EL (cell line): ENCODE results near the gene AXDND1.
A peak's percentile ranks its signal among the peaks of the same experiment; 100 is the strongest.
"Not testable (repeated sequence)": the region's sequence is repeated elsewhere in the genome, so short reads cannot be mapped to it uniquely, and the experiment has no call there.

Source experiments
- DNase-seq: peaks from one replicate; pipeline ENCODE4 v3.0.0-alpha.2; 2016

Gene AXDND1

GRCh38 chr1:179365342-179366092 lies at the start of gene AXDND1:
Gene AXDND1 (plus strand): TSS chr1:179365971. CDS start chr1:179366510, 539 bp downstream.
- peak; percentile 83 for DNase-seq

- DNase-seq, result no peak
Observed at GRCh38 chr1:179318491-179318890, 47.3 kb upstream of the AXDND1 start.

GRCh38 chr1:179321533-179322216 lies 44.1 kb upstream of the AXDND1 start:
- DNase-seq, result no peak

- no peak for DNase-seq
Observed at GRCh38 chr1:179322557-179322956, 43.2 kb upstream of the AXDND1 start.

GRCh38 chr1:179323436-179323835 lies 42.3 kb upstream of the AXDND1 start:
- DNase-seq, result no peak

- DNase-seq, result no peak
Observed at GRCh38 chr1:179325836-179326235, 39.9 kb upstream of the AXDND1 start.

GRCh38 chr1:179326746-179327145 lies 39.0 kb upstream of the AXDND1 start:
- DNase-seq, result no peak

- no peak for DNase-seq
Observed at GRCh38 chr1:179327196-179327595, 38.6 kb upstream of the AXDND1 start.

- DNase-seq, result no peak
Observed at GRCh38 chr1:179327679-179328078, 38.1 kb upstream of the AXDND1 start.

GRCh38 chr1:179329862-179330261 lies 35.9 kb upstream of the AXDND1 start:
- DNase-seq, result no peak

GRCh38 chr1:179334440-179334839 lies 31.3 kb upstream of the AXDND1 start:
- no peak for DNase-seq

GRCh38 chr1:179337288-179337687 lies 28.5 kb upstream of the AXDND1 start:
- no peak for DNase-seq

GRCh38 chr1:179337942-179338560 lies 27.7 kb upstream of the AXDND1 start:
- DNase-seq, result no peak

- DNase-seq, result no peak
Observed at GRCh38 chr1:179340918-179341317, 24.9 kb upstream of the AXDND1 start.

- DNase-seq, result no peak
Observed at GRCh38 chr1:179341943-179342547, 23.7 kb upstream of the AXDND1 start.

- DNase-seq, result no peak
Observed at GRCh38 chr1:179342740-179343404, 22.9 kb upstream of the AXDND1 start.

GRCh38 chr1:179351281-179351680 lies 14.5 kb upstream of the AXDND1 start:
- no peak for DNase-seq

- DNase-seq, result no peak
Observed at GRCh38 chr1:179352236-179352635, 13.5 kb upstream of the AXDND1 start.

- DNase-seq, result peak; percentile 48
Observed at GRCh38 chr1:179353546-179353945, 12.2 kb upstream of the AXDND1 start.

GRCh38 chr1:179361631-179362030 lies 4.1 kb upstream of the AXDND1 start:
- not testable (repeated sequence) for DNase-seq

- no peak for DNase-seq
Observed at GRCh38 chr1:179366093-179366800, 476 bp downstream of the AXDND1 start.

GRCh38 chr1:179369751-179370341 lies 4.1 kb downstream of the AXDND1 start:
- DNase-seq, result peak; percentile 67
